ENCODE results near the gene KLF14. TPM values are rescaled to one million over a fixed set of nuclear protein-coding genes. Genes with fewer than 3 reads are reported as not detected.

Gene KLF14
- polyA plus RNA-seq, 1 of the 3 experiments (the other 2 are of a cell fraction): 0.02 TPM

GRCh38 chr7:130700760-130701159 is 33.2 kb downstream of the KLF14 start:
- ChIA-PET POLR2A (no interaction called here), CTCF (interaction anchor here (0.7 to 1.9 kb wide), 5 partner anchors 13 to 604 kb away, joined by 3 to 6 read pairs (median 3); no protein-coding TSS in a partner anchor)
- no peak for DNase-seq
- Histone ChIP-seq H3K27me3 (ENCODE audit: insufficient read depth) (peaks cover 13% of the 10 kb centered on the region; the same call in 1 of the 2 replicates), H3K9me3 (0 out of 2 replicates have a peak, but pooled peaks cover 3% of the 10 kb centered on the region), H3F3A (replicated peaks; ENCODE audit: insufficient read depth) (no peaks in the 10 kb centered on the region), H3K4me1 (ENCODE audit: control insufficient read depth in 1 of 2, insufficient read depth in 2 of 2, low read depth in 1 of 2, low read length in 1 of 2) (no peaks in the 10 kb centered on the region), H3K36me3 (replicated peaks in 1 of 2; ENCODE audit: control insufficient read depth in 1 of 2, insufficient read depth in 2 of 2, low read length in 1 of 2) (no peaks in the 10 kb centered on the region), H3K9ac (no peak overlapping the region), H4K20me1 (ENCODE audit: insufficient read depth) (no peaks in the 10 kb centered on the region), H3K27ac (ENCODE audit: low read depth in 2 of 2, low read length in 1 of 2) (no peak overlapping the region), H3K4me2 (no peak overlapping the region), H3K79me2 (ENCODE audit: insufficient read depth) (no peaks in the 10 kb centered on the region), H3K4me3 (ENCODE audit: low read depth in 2 of 2, low read length in 1 of 2) (no peak overlapping the region), H3K9me2 (0 out of 2 replicates have a peak, but pooled peaks cover 4% of the 10 kb centered on the region), H2AFZ (ENCODE audit: low read depth) (no peak overlapping the region)
- 73% methylated on average over 1 of the region's 1 CpG for WGBS (ENCODE audit: low lambda C conversion rate)
- no peak for TF ChIP-seq ZBTB33 (IDR thresholded peaks at IDR 0.05; ENCODE audit: borderline replicate concordance, low read depth)
- TF ChIP-seq, protein P1, sequence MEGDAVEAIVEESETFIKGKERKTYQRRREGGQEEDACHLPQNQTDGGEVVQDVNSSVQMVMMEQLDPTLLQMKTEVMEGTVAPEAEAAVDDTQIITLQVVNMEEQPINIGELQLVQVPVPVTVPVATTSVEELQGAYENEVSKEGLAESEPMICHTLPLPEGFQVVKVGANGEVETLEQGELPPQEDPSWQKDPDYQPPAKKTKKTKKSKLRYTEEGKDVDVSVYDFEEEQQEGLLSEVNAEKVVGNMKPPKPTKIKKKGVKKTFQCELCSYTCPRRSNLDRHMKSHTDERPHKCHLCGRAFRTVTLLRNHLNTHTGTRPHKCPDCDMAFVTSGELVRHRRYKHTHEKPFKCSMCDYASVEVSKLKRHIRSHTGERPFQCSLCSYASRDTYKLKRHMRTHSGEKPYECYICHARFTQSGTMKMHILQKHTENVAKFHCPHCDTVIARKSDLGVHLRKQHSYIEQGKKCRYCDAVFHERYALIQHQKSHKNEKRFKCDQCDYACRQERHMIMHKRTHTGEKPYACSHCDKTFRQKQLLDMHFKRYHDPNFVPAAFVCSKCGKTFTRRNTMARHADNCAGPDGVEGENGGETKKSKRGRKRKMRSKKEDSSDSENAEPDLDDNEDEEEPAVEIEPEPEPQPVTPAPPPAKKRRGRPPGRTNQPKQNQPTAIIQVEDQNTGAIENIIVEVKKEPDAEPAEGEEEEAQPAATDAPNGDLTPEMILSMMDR (IDR thresholded peaks at IDR 0.05): no peak

GRCh38 chr7:130699686-130700085 is 34.3 kb downstream of the KLF14 start:
- Histone ChIP-seq H3K9ac (no peak overlapping the region), H3F3A (replicated peaks; ENCODE audit: insufficient read depth) (no peaks in the 10 kb centered on the region), H3K27ac (ENCODE audit: low read depth in 2 of 2, low read length in 1 of 2) (no peak overlapping the region), H4K20me1 (ENCODE audit: insufficient read depth) (no peaks in the 10 kb centered on the region), H3K27me3 (ENCODE audit: insufficient read depth) (peaks cover 9% of the 10 kb centered on the region; the same call in 1 of the 2 replicates), H2AFZ (ENCODE audit: low read depth) (no peak overlapping the region), H3K4me3 (ENCODE audit: low read depth in 2 of 2, low read length in 1 of 2) (no peak overlapping the region), H3K9me2 (0 out of 2 replicates have a peak, but pooled peaks cover 4% of the 10 kb centered on the region), H3K9me3 (0 out of 2 replicates have a peak, but pooled peaks cover 3% of the 10 kb centered on the region), H3K4me1 (ENCODE audit: control insufficient read depth in 1 of 2, insufficient read depth in 2 of 2, low read depth in 1 of 2, low read length in 1 of 2) (no peaks in the 10 kb centered on the region), H3K4me2 (no peak overlapping the region), H3K79me2 (ENCODE audit: insufficient read depth) (no peaks in the 10 kb centered on the region), H3K36me3 (replicated peaks in 1 of 2; ENCODE audit: control insufficient read depth in 1 of 2, insufficient read depth in 2 of 2, low read length in 1 of 2) (no peaks in the 10 kb centered on the region)
- TF ChIP-seq JUND (IDR thresholded peaks at IDR 0.05): no peak
- no peak for TF ChIP-seq EP300 (IDR thresholded peaks at IDR 0.05; ENCODE audit: borderline replicate concordance in 1 of 2, low read depth in 1 of 2, low read length in 1 of 2)
- no peak for TF ChIP-seq GATA2 (CRISPR knock-in tag; IDR thresholded peaks at IDR 0.05)
- TF ChIP-seq MEF2A (IDR thresholded peaks at IDR 0.05; ENCODE audit: borderline replicate concordance, low read depth): no peak
- no peak for TF ChIP-seq IRF3 (IDR thresholded peaks at IDR 0.05; ENCODE audit: low read depth, low read length)
- no peak for TF ChIP-seq ZBTB33 (IDR thresholded peaks at IDR 0.05; ENCODE audit: borderline replicate concordance, low read depth)
- no peak for TF ChIP-seq ELF1 (IDR thresholded peaks at IDR 0.05)
- TF ChIP-seq YY1 (IDR thresholded peaks at IDR 0.05; ENCODE audit: low read depth): no peak
- CTCF ChIA-PET: interaction anchor here (0.9 to 1.9 kb wide), 3 partner anchors 22 to 81 kb away, joined by 3 to 6 read pairs (median 6); no protein-coding TSS in a partner anchor
- DNase-seq: no peak
- WGBS (ENCODE audit: low lambda C conversion rate): 53% methylated on average over 4 of the region's 4 CpGs
- POLR2A ChIA-PET: no interaction called here

Data from SK-N-SH (cell line).